Measurements from ENCODE around the gene CNN2. TPM values are rescaled to one million over a fixed set of nuclear protein-coding genes. Genes with fewer than 3 reads are reported as not detected.
A peak's percentile ranks its signal among the peaks of the same experiment; 100 is the strongest.

The CNN2 gene
- total and polyA plus RNA-seq, 9 of the 15 experiments (the other 6 are each of a cell fraction or from before 2014, with no cell fraction given) = 12.1 to 174 (median 52.7) TPM

GRCh38 chr19:1041835-1042685 is 15.7 kb downstream of the CNN2 start (continued):
- TF ChIP-seq ZBTB33 (CRISPR knock-in tag; IDR thresholded peaks at IDR 0.05) (no peak; the same call in 1 of the 2 replicates), ZNF655 (CRISPR knock-in tag; IDR thresholded peaks at IDR 0.05) (no peak), ZNF175 (CRISPR knock-in tag; IDR thresholded peaks at IDR 0.05; ENCODE audit: low read depth) (no peak), ZNF395 (CRISPR knock-in tag; IDR thresholded peaks at IDR 0.05) (no peak), BRD9 (IDR thresholded peaks at IDR 0.05; ENCODE audit: low read depth, partially characterized antibody) (no peak), CGGBP1 (CRISPR knock-in tag; IDR thresholded peaks at IDR 0.05) (no peak), NR0B1 (IDR thresholded peaks at IDR 0.05; ENCODE audit: partially characterized antibody) (no peak), TBP (optimal IDR thresholded peaks at IDR 0.05; ENCODE audit: low read depth, low read length) (peak; percentile 6), ZNF174 (CRISPR knock-in tag; IDR thresholded peaks at IDR 0.05) (no peak), FOXJ2 (tag; IDR thresholded peaks at IDR 0.05) (no peak), ZBTB8A (IDR thresholded peaks at IDR 0.05; ENCODE audit: partially characterized antibody) (no peak), CBFA2T3 (IDR thresholded peaks at IDR 0.05) (0 out of 2 replicates have a peak, but pooled peaks have one; percentile 14), POLR2H (tag; IDR thresholded peaks at IDR 0.05; ENCODE audit: low read depth) (no peak), TFE3 (CRISPR knock-in tag; IDR thresholded peaks at IDR 0.05) (no peak), ERF (CRISPR knock-in tag; IDR thresholded peaks at IDR 0.05) (no peak), CHD4 (IDR thresholded peaks at IDR 0.05; ENCODE audit: insufficient read depth, insufficient replicate concordance, low read depth, low read length, poor library complexity, severe bottlenecking) (peak; percentile 96)
